ENCODE measurements around the gene TFRC. TPM values are rescaled to one million over a fixed set of nuclear protein-coding genes. Genes with fewer than 3 reads are reported as not detected.
"Not testable (repeated sequence)": the region's sequence is repeated elsewhere in the genome, so short reads cannot be mapped to it uniquely, and the experiment has no call there.

TFRC gene
- total RNA-seq, 1 experiment from 2014 or later, result 336 TPM

- Histone ChIP-seq H3K27ac (ENCODE audit: low read depth, low read length, poor library complexity, severe bottlenecking) (no peak overlapping the region), H3K27me3 (replicated peaks; ENCODE audit: insufficient read depth, low read depth, low read length, poor library complexity) (no peaks in the 10 kb centered on the region), H3K4me1 (ENCODE audit: insufficient read depth, low read length, poor library complexity, severe bottlenecking) (no peaks in the 10 kb centered on the region), H3K36me3 (ENCODE audit: insufficient read depth, low read length, poor library complexity, severe bottlenecking) (no peaks in the 10 kb centered on the region), H3K4me3 (ENCODE audit: low read depth, low read length, poor library complexity, severe bottlenecking) (no peak overlapping the region), H3K9me3 (ENCODE audit: low read depth, low read length, poor library complexity, severe bottlenecking) (no peaks in the 10 kb centered on the region)
- ChIA-PET POLR2A (ENCODE audit: low non-redundant PET) (no interaction called here), CTCF (no interaction called here)
- TF ChIP-seq, protein P1, sequence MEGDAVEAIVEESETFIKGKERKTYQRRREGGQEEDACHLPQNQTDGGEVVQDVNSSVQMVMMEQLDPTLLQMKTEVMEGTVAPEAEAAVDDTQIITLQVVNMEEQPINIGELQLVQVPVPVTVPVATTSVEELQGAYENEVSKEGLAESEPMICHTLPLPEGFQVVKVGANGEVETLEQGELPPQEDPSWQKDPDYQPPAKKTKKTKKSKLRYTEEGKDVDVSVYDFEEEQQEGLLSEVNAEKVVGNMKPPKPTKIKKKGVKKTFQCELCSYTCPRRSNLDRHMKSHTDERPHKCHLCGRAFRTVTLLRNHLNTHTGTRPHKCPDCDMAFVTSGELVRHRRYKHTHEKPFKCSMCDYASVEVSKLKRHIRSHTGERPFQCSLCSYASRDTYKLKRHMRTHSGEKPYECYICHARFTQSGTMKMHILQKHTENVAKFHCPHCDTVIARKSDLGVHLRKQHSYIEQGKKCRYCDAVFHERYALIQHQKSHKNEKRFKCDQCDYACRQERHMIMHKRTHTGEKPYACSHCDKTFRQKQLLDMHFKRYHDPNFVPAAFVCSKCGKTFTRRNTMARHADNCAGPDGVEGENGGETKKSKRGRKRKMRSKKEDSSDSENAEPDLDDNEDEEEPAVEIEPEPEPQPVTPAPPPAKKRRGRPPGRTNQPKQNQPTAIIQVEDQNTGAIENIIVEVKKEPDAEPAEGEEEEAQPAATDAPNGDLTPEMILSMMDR (conservative IDR thresholded peaks at IDR 0.05; ENCODE audit: low read depth, low read length), result no peak
- TF ChIP-seq EZH2 (IDR thresholded peaks at IDR 0.05; ENCODE audit: borderline replicate concordance, low read depth, low read length, poor library complexity, severe bottlenecking), result no peak
- intact Hi-C loops (cut with micrococcal nuclease; ENCODE audit: unreplicated experiment), result no loop called here
- no TSS peak for BruUV-seq (replicated peaks)
- DNase-seq (ENCODE audit: low spot score), result no peak
Measured at GRCh38 chr3:196039359-196039758, 42.5 kb downstream of the TFRC start.

GRCh38 chr3:196026059-196026458 is 55.8 kb downstream of the TFRC start:
- H3K9me3 ChIP-seq (ENCODE audit: low read depth, low read length, poor library complexity, severe bottlenecking); CTCF ChIA-PET; H3K36me3 ChIP-seq (ENCODE audit: insufficient read depth, low read length, poor library complexity, severe bottlenecking); H3K4me1 ChIP-seq (ENCODE audit: insufficient read depth, low read length, poor library complexity, severe bottlenecking); H3K4me3 ChIP-seq (ENCODE audit: low read depth, low read length, poor library complexity, severe bottlenecking); DNase-seq (ENCODE audit: low spot score); H3K27me3 ChIP-seq (replicated peaks; ENCODE audit: insufficient read depth, low read depth, low read length, poor library complexity); POLR2A ChIA-PET (ENCODE audit: low non-redundant PET); BruUV-seq (replicated peaks); intact Hi-C loops (cut with micrococcal nuclease; ENCODE audit: unreplicated experiment); H3K27ac ChIP-seq (ENCODE audit: low read depth, low read length, poor library complexity, severe bottlenecking): not testable (repeated sequence)
- TF ChIP-seq, protein P1 (conservative IDR thresholded peaks at IDR 0.05; ENCODE audit: low read depth, low read length), result 0 out of 2 replicates have a peak, but pooled peaks have one; percentile 30

- CTCF ChIA-PET, result no interaction called here
Measured at GRCh38 chr3:196024968-196025367, 56.9 kb downstream of the TFRC start.

More at GRCh38 chr3:196024968-196025367, 56.9 kb downstream of the TFRC start:
- no peak for DNase-seq (ENCODE audit: low spot score)
- Histone ChIP-seq H3K27ac (ENCODE audit: low read depth, low read length, poor library complexity, severe bottlenecking) (no peak overlapping the region), H3K9me3 (ENCODE audit: low read depth, low read length, poor library complexity, severe bottlenecking) (no peaks in the 10 kb centered on the region), H3K4me1 (ENCODE audit: insufficient read depth, low read length, poor library complexity, severe bottlenecking) (no peaks in the 10 kb centered on the region), H3K36me3 (ENCODE audit: insufficient read depth, low read length, poor library complexity, severe bottlenecking) (no peaks in the 10 kb centered on the region), H3K27me3 (replicated peaks; ENCODE audit: insufficient read depth, low read depth, low read length, poor library complexity) (no peaks in the 10 kb centered on the region), H3K4me3 (ENCODE audit: low read depth, low read length, poor library complexity, severe bottlenecking) (no peak overlapping the region)
- BruUV-seq (replicated peaks), result no TSS peak
- intact Hi-C loops (cut with micrococcal nuclease; ENCODE audit: unreplicated experiment), result loop anchor here (5.0 kb wide), 1 partner anchor 172 kb away; no protein-coding TSS in a partner anchor
- POLR2A ChIA-PET (ENCODE audit: low non-redundant PET), result no interaction called here
- TF ChIP-seq EZH2 (IDR thresholded peaks at IDR 0.05; ENCODE audit: borderline replicate concordance, low read depth, low read length, poor library complexity, severe bottlenecking), result no peak
- TF ChIP-seq, protein P1 (conservative IDR thresholded peaks at IDR 0.05; ENCODE audit: low read depth, low read length), result no peak

Measured in A673 (cell line).